Measurements from ENCODE around the gene ZNF565.

DNA sequence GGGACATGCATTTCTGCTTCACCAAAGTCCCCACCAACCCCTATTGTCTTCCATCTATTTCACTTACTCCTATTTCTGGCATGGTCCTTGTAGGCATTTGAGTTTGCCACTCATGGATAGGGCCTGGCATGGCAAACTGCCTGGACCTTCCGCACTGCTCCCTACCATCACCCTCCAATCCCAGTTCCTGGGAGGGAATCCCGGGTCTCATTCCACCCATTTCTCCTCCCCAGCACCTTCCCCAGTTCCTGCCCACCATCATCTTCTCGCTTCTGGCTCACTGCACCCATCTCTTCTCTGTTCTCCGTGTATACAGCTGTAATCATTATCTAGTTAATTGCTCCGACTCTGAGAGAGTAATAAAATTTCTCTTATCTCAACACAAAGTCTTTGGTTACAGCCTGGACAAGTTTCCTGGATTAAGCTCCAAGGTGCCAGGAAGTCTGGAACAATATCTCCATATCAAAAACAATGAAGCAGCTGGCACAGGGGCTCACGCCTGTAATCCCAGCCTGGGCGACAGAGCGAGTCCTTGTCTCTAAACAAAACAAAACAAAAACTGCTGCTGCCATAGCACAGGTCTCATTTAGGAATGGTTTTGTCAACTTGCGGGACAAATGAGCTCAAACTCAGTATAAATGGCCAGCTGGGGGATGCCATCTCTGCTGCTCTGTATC is 45.2 kb downstream of the ZNF565 start:
- TF ChIP-seq POLR2A (IDR thresholded peaks at IDR 0.05; ENCODE audit: low read depth, low read length): no peak
- no peak for TF ChIP-seq POLR2AphosphoS5 (IDR thresholded peaks at IDR 0.05; ENCODE audit: low read depth, low read length)
- TF ChIP-seq TAF1 (IDR thresholded peaks at IDR 0.05; ENCODE audit: low read depth, low read length): no peak
- no peak for TF ChIP-seq SPI1 (IDR thresholded peaks at IDR 0.05; ENCODE audit: low read depth, low read length)
- TF ChIP-seq POU2F2 (IDR thresholded peaks at IDR 0.05; ENCODE audit: low read depth, low read length): no peak

Data from GM12891 (cell line).